Fibroblast of lung (primary cell): Measurements from ENCODE around the gene PIP5K1C. TPM values are rescaled to one million over a fixed set of nuclear protein-coding genes. Genes with fewer than 3 reads are reported as not detected.

ENCODE experiments used
- DNase-seq, 2 donors: peaks; one replicate each; pipeline versions ENCODE4 v3.0.0 to v3.0.0-alpha.2; 2010; ENCODE audit warnings: low read depth in 2 of 2
- H2AFZ ChIP-seq: 2 replicates; pipeline ENCODE4 v1.5.1; 2012; ENCODE audit warnings: low read length, control low read depth, inconsistent platforms
- H3K27ac ChIP-seq: 2 replicates; pipeline ENCODE4 v1.5.1; 2011; ENCODE audit warnings: low read length, control low read depth; ENCODE audit not compliant: insufficient read depth
- H3K27me3 ChIP-seq: 2 replicates; pipeline ENCODE4 v1.5.1; 2011; ENCODE audit warnings: mild to moderate bottlenecking, low read length; ENCODE audit not compliant: control insufficient read depth, insufficient read depth
- H3K36me3 ChIP-seq: 2 replicates; pipeline ENCODE4 v1.5.1; 2011; ENCODE audit warnings: low read length; ENCODE audit not compliant: control insufficient read depth, insufficient read depth
- H3K4me1 ChIP-seq: 2 replicates; pipeline ENCODE4 v1.5.1; 2011; ENCODE audit warnings: low read length; ENCODE audit not compliant: control insufficient read depth, insufficient read depth; ENCODE audit errors: extremely low read depth
- H3K4me2 ChIP-seq: 2 replicates; pipeline ENCODE4 v1.5.1; 2011; ENCODE audit warnings: low read length, control low read depth; ENCODE audit not compliant: insufficient read depth; ENCODE audit errors: extremely low read depth
- H3K4me3 ChIP-seq, 4 experiments: fragments of 200-600 bp in 1 of 4; sonication (generic) in 1 of 4; replicated peaks in 1 of 4; 2 replicates each; pipeline ENCODE4 v1.5.1; 2011 to 2016; ENCODE audit warnings: low read length in 4 of 4, low read depth in 3 of 4, mild to moderate bottlenecking in 3 of 4, control low read depth in 2 of 4, inconsistent platforms in 1 of 4, mixed read lengths in 1 of 4; ENCODE audit not compliant: insufficient read depth in 1 of 4; ENCODE audit errors: control extremely low read depth in 1 of 4
- H3K79me2 ChIP-seq: 2 replicates; pipeline ENCODE4 v1.5.1; 2012; ENCODE audit warnings: mild to moderate bottlenecking, low read length, inconsistent platforms; ENCODE audit not compliant: control insufficient read depth, insufficient read depth
- H3K9ac ChIP-seq: 2 replicates; pipeline ENCODE4 v1.5.1; 2011; ENCODE audit warnings: mild to moderate bottlenecking, low read length, control low read depth; ENCODE audit not compliant: insufficient read depth
- H3K9me3 ChIP-seq: 2 replicates; pipeline ENCODE4 v1.5.1; 2012; ENCODE audit warnings: low read depth, low read length; ENCODE audit not compliant: control insufficient read depth, insufficient read depth
- H4K20me1 ChIP-seq: 2 replicates; pipeline ENCODE4 v1.5.1; 2011; ENCODE audit warnings: low read length; ENCODE audit not compliant: control insufficient read depth, insufficient read depth; ENCODE audit errors: extremely low read depth
- CTCF ChIP-seq, 2 donors: IDR thresholded peaks in 1 of 2; conservative IDR thresholded peaks in 1 of 2; 1 replicate in 1 of 2; 2 replicates in 1 of 2; pipeline ENCODE4 v1.5.1; 2011 to 2012; ENCODE audit warnings: low read length in 2 of 2, control low read depth in 1 of 2, inconsistent platforms in 1 of 2, low read depth in 1 of 2, mild to moderate bottlenecking in 1 of 2
- EZH2 ChIP-seq: IDR thresholded peaks from 2 replicates; pipeline ENCODE4 v1.5.1; 2012; ENCODE audit warnings: low read length, control low read depth, mild to moderate bottlenecking; ENCODE audit errors: missing control alignments
- polyA plus RNA-seq, 2 donors: library from polyadenylated mRNA; depleted of rRNA in 1 of 2; stranded (reverse) in 1 of 2; unstranded in 1 of 2; fragments of >200 nt; gene quantifications; 2 replicates each; pipeline ENCODE4 v1.2.1, GENCODE V29; 2011 to 2012; ENCODE audit warnings: missing spikeins in 1 of 2
- total RNA-seq: library from RNA; depleted of rRNA; stranded (reverse); fragments of >200 nt; gene quantifications from 2 replicates; pipeline ENCODE4 v1.2.1, GENCODE V29; 2014

PIP5K1C gene
- total and polyA plus RNA-seq, 2 donors (not counting 1 experiment from before 2014, with no cell fraction given) = 8.7 to 16.7 TPM

GRCh38 chr19:3590991-3591659 is 109.1 kb downstream of the PIP5K1C start:
- no peak overlapping the region for H2AFZ ChIP-seq
- H3K27me3 ChIP-seq = peaks cover 4% of the 10 kb centered on the region
- TF ChIP-seq EZH2 (no peak), CTCF (conservative IDR thresholded peaks at IDR 0.05 in 1 of 2, IDR thresholded peaks at IDR 0.05 in 1 of 2; ENCODE audit: low read depth in 1 of 2, low read length in 2 of 2) (no peak)
- H3K36me3 ChIP-seq = no peaks in the 10 kb centered on the region
- no peak overlapping the region for H3K4me3 ChIP-seq
- no peak for DNase-seq
- no peaks in the 10 kb centered on the region for H3K9me3 ChIP-seq
- no peak overlapping the region for H3K4me2 ChIP-seq
- H3K27ac ChIP-seq = no peak overlapping the region
- H3K9ac ChIP-seq = no peak overlapping the region
- no peaks in the 10 kb centered on the region for H3K79me2 ChIP-seq
- H4K20me1 ChIP-seq = no peaks in the 10 kb centered on the region
- no peaks in the 10 kb centered on the region for H3K4me1 ChIP-seq

- no peak overlapping the region for H3K9ac ChIP-seq
- H3K4me3 ChIP-seq = no peak overlapping the region
- DNase-seq = no peak
- H4K20me1 ChIP-seq = no peaks in the 10 kb centered on the region
- no peak overlapping the region for H2AFZ ChIP-seq
- H3K4me1 ChIP-seq = no peaks in the 10 kb centered on the region
- no peak overlapping the region for H3K27ac ChIP-seq
- no peaks in the 10 kb centered on the region for H3K9me3 ChIP-seq
- H3K36me3 ChIP-seq = no peaks in the 10 kb centered on the region
- TF ChIP-seq CTCF (conservative IDR thresholded peaks at IDR 0.05 in 1 of 2, IDR thresholded peaks at IDR 0.05 in 1 of 2; ENCODE audit: low read depth in 1 of 2, low read length in 2 of 2) (no peak), EZH2 (no peak)
- peaks cover 10% of the 10 kb centered on the region for H3K27me3 ChIP-seq
- H3K4me2 ChIP-seq = no peak overlapping the region
- H3K79me2 ChIP-seq = no peaks in the 10 kb centered on the region
These were observed 110.3 kb downstream of the PIP5K1C start for GRCh38 chr19:3589949-3590348.

- H3K27me3 ChIP-seq = peaks cover 10% of the 10 kb centered on the region
- no peaks in the 10 kb centered on the region for H4K20me1 ChIP-seq
- no peak overlapping the region for H3K4me2 ChIP-seq
- no peak for DNase-seq
- no peak overlapping the region for H3K27ac ChIP-seq
- no peak overlapping the region for H3K9ac ChIP-seq
- no peaks in the 10 kb centered on the region for H3K9me3 ChIP-seq
- H3K4me3 ChIP-seq = no peak overlapping the region
- TF ChIP-seq EZH2 (no peak), CTCF (conservative IDR thresholded peaks at IDR 0.05 in 1 of 2, IDR thresholded peaks at IDR 0.05 in 1 of 2; ENCODE audit: low read depth in 1 of 2, low read length in 2 of 2) (no peak)
- no peak overlapping the region for H2AFZ ChIP-seq
- no peaks in the 10 kb centered on the region for H3K36me3 ChIP-seq
- H3K4me1 ChIP-seq = no peaks in the 10 kb centered on the region
- no peaks in the 10 kb centered on the region for H3K79me2 ChIP-seq
These were observed 110.8 kb downstream of the PIP5K1C start for GRCh38 chr19:3589439-3589838.
